Fibroblast of lung (primary cell): ENCODE measurements around the gene BTN2A1. TPM values are rescaled to one million over a fixed set of nuclear protein-coding genes. Genes with fewer than 3 reads are reported as not detected.

Source experiments
- DNase-seq, 2 donors: peaks; one replicate each; pipeline versions ENCODE4 v3.0.0 to v3.0.0-alpha.2; 2010; ENCODE audit warnings: low read depth in 2 of 2
- H2AFZ ChIP-seq: 2 replicates; pipeline ENCODE4 v1.5.1; 2012; ENCODE audit warnings: low read length, control low read depth, inconsistent platforms
- H3K27ac ChIP-seq: 2 replicates; pipeline ENCODE4 v1.5.1; 2011; ENCODE audit warnings: low read length, control low read depth; ENCODE audit not compliant: insufficient read depth
- H3K27me3 ChIP-seq: 2 replicates; pipeline ENCODE4 v1.5.1; 2011; ENCODE audit warnings: mild to moderate bottlenecking, low read length; ENCODE audit not compliant: control insufficient read depth, insufficient read depth
- H3K36me3 ChIP-seq: 2 replicates; pipeline ENCODE4 v1.5.1; 2011; ENCODE audit warnings: low read length; ENCODE audit not compliant: control insufficient read depth, insufficient read depth
- H3K4me1 ChIP-seq: 2 replicates; pipeline ENCODE4 v1.5.1; 2011; ENCODE audit warnings: low read length; ENCODE audit not compliant: control insufficient read depth, insufficient read depth; ENCODE audit errors: extremely low read depth
- H3K4me2 ChIP-seq: 2 replicates; pipeline ENCODE4 v1.5.1; 2011; ENCODE audit warnings: low read length, control low read depth; ENCODE audit not compliant: insufficient read depth; ENCODE audit errors: extremely low read depth
- H3K4me3 ChIP-seq, 4 experiments: fragments of 200-600 bp in 1 of 4; sonication (generic) in 1 of 4; replicated peaks in 1 of 4; 2 replicates each; pipeline ENCODE4 v1.5.1; 2011 to 2016; ENCODE audit warnings: low read length in 4 of 4, low read depth in 3 of 4, mild to moderate bottlenecking in 3 of 4, control low read depth in 2 of 4, inconsistent platforms in 1 of 4, mixed read lengths in 1 of 4; ENCODE audit not compliant: insufficient read depth in 1 of 4; ENCODE audit errors: control extremely low read depth in 1 of 4
- H3K79me2 ChIP-seq: 2 replicates; pipeline ENCODE4 v1.5.1; 2012; ENCODE audit warnings: mild to moderate bottlenecking, low read length, inconsistent platforms; ENCODE audit not compliant: control insufficient read depth, insufficient read depth
- H3K9ac ChIP-seq: 2 replicates; pipeline ENCODE4 v1.5.1; 2011; ENCODE audit warnings: mild to moderate bottlenecking, low read length, control low read depth; ENCODE audit not compliant: insufficient read depth
- H3K9me3 ChIP-seq: 2 replicates; pipeline ENCODE4 v1.5.1; 2012; ENCODE audit warnings: low read depth, low read length; ENCODE audit not compliant: control insufficient read depth, insufficient read depth
- H4K20me1 ChIP-seq: 2 replicates; pipeline ENCODE4 v1.5.1; 2011; ENCODE audit warnings: low read length; ENCODE audit not compliant: control insufficient read depth, insufficient read depth; ENCODE audit errors: extremely low read depth
- CTCF ChIP-seq, 2 donors: IDR thresholded peaks in 1 of 2; conservative IDR thresholded peaks in 1 of 2; 1 replicate in 1 of 2; 2 replicates in 1 of 2; pipeline ENCODE4 v1.5.1; 2011 to 2012; ENCODE audit warnings: low read length in 2 of 2, control low read depth in 1 of 2, inconsistent platforms in 1 of 2, low read depth in 1 of 2, mild to moderate bottlenecking in 1 of 2
- EZH2 ChIP-seq: IDR thresholded peaks from 2 replicates; pipeline ENCODE4 v1.5.1; 2012; ENCODE audit warnings: low read length, control low read depth, mild to moderate bottlenecking; ENCODE audit errors: missing control alignments
- polyA plus RNA-seq, 2 donors: library from polyadenylated mRNA; depleted of rRNA in 1 of 2; stranded (reverse) in 1 of 2; unstranded in 1 of 2; fragments of >200 nt; gene quantifications; 2 replicates each; pipeline ENCODE4 v1.2.1, GENCODE V29; 2011 to 2012; ENCODE audit warnings: missing spikeins in 1 of 2
- total RNA-seq: library from RNA; depleted of rRNA; stranded (reverse); fragments of >200 nt; gene quantifications from 2 replicates; pipeline ENCODE4 v1.2.1, GENCODE V29; 2014

Gene BTN2A1
- total and polyA plus RNA-seq, 2 donors (not counting 1 experiment from before 2014, with no cell fraction given), result 14.9 to 26.4 TPM

- H3K4me3 ChIP-seq, result no peak overlapping the region
These were observed 30.9 kb upstream of the BTN2A1 start for GRCh38 chr6:26426691-26427450.

GRCh38 chr6:26427451-26427809 is 30.3 kb upstream of the BTN2A1 start:
- TF ChIP-seq CTCF (conservative IDR thresholded peaks at IDR 0.05 in 1 of 2, IDR thresholded peaks at IDR 0.05 in 1 of 2; ENCODE audit: low read depth in 1 of 2, low read length in 2 of 2) (no peak), EZH2 (no peak)
- no peak overlapping the region for H3K9ac ChIP-seq
- no peak overlapping the region for H3K27ac ChIP-seq
- no peak overlapping the region for H3K4me2 ChIP-seq
- H3K9me3 ChIP-seq, result no peaks in the 10 kb centered on the region
- H4K20me1 ChIP-seq, result no peaks in the 10 kb centered on the region
- H3K4me3 ChIP-seq, result no peak overlapping the region
- H3K4me1 ChIP-seq, result peaks cover 2% of the 10 kb centered on the region
- H3K36me3 ChIP-seq, result peaks cover 15% of the 10 kb centered on the region
- H3K27me3 ChIP-seq, result no peaks in the 10 kb centered on the region
- DNase-seq, result no peak
- H3K79me2 ChIP-seq, result peaks cover 5% of the 10 kb centered on the region
- no peak overlapping the region for H2AFZ ChIP-seq

More at GRCh38 chr6:26426691-26427450, 30.9 kb upstream of the BTN2A1 start:
- H3K36me3 ChIP-seq, result peaks cover 15% of the 10 kb centered on the region
- H2AFZ ChIP-seq, result no peak overlapping the region
- no peaks in the 10 kb centered on the region for H3K27me3 ChIP-seq
- no peak for DNase-seq
- no peak overlapping the region for H3K4me2 ChIP-seq
- TF ChIP-seq EZH2 (no peak), CTCF (conservative IDR thresholded peaks at IDR 0.05 in 1 of 2, IDR thresholded peaks at IDR 0.05 in 1 of 2; ENCODE audit: low read depth in 1 of 2, low read length in 2 of 2) (no peak)
- no peak overlapping the region for H3K9ac ChIP-seq
- H3K4me1 ChIP-seq, result peaks cover 2% of the 10 kb centered on the region
- no peaks in the 10 kb centered on the region for H4K20me1 ChIP-seq
- H3K79me2 ChIP-seq, result peaks cover 8% of the 10 kb centered on the region
- H3K27ac ChIP-seq, result no peak overlapping the region
- H3K9me3 ChIP-seq, result no peaks in the 10 kb centered on the region

GRCh38 chr6:26428206-26428605 is 29.5 kb upstream of the BTN2A1 start:
- TF ChIP-seq CTCF (conservative IDR thresholded peaks at IDR 0.05 in 1 of 2, IDR thresholded peaks at IDR 0.05 in 1 of 2; ENCODE audit: low read depth in 1 of 2, low read length in 2 of 2) (no peak), EZH2 (no peak)

More at GRCh38 chr6:26428206-26428605, 29.5 kb upstream of the BTN2A1 start:
- Histone ChIP-seq H3K79me2 (no peaks in the 10 kb centered on the region), H3K4me2 (no peak overlapping the region), H3K9me3 (no peaks in the 10 kb centered on the region), H3K27ac (no peak overlapping the region), H3K36me3 (peaks cover 15% of the 10 kb centered on the region), H3K9ac (no peak overlapping the region), H2AFZ (no peak overlapping the region), H3K4me1 (peaks cover 2% of the 10 kb centered on the region), H3K27me3 (no peaks in the 10 kb centered on the region), H3K4me3 (no peak overlapping the region), H4K20me1 (no peaks in the 10 kb centered on the region)
- no peak for DNase-seq
